Uterus (tissue), 4 donors: ENCODE results near the gene ATP5F1A. TPM values are rescaled to one million over a fixed set of nuclear protein-coding genes. Genes with fewer than 3 reads are reported as not detected.

Experiments
- DNase-seq, 2 donors: peaks; one replicate each; pipeline ENCODE4 v3.0.0-alpha.2; 2019 to 2020
- H3K27ac ChIP-seq, 2 donors: fragments of 200-600 bp; sonication (generic); 1 replicate in 1 of 2; 2 replicates in 1 of 2; pipeline ENCODE4 v1.5.1; 2016 to 2018
- H3K27me3 ChIP-seq, 2 donors: fragments of 200-600 bp; sonication (generic); one replicate each; pipeline ENCODE4 v1.5.1; 2018 to 2019; ENCODE audit warnings: control low read depth in 1 of 2
- H3K36me3 ChIP-seq, 2 donors: fragments of 200-600 bp; sonication (generic); one replicate each; pipeline ENCODE4 v1.5.1; 2019; ENCODE audit warnings: control low read depth in 1 of 2
- H3K4me1 ChIP-seq, 2 donors: fragments of 200-600 bp; sonication (generic); one replicate each; pipeline ENCODE4 v1.5.1; 2018 to 2019; ENCODE audit warnings: control low read depth in 1 of 2
- H3K4me3 ChIP-seq, 2 donors: fragments of 200-600 bp; sonication (generic); 1 replicate in 1 of 2; 2 replicates in 1 of 2; pipeline ENCODE4 v1.5.1; 2018 to 2019; ENCODE audit warnings: mild to moderate bottlenecking in 1 of 2
- H3K9me3 ChIP-seq, 2 donors: fragments of 200-600 bp; sonication (generic); one replicate each; pipeline ENCODE4 v1.5.1; 2019; ENCODE audit warnings: control low read depth in 1 of 2
- CTCF ChIP-seq, 4 experiments: fragments of 200-600 bp in 2 of 4; fragments of 450-650 bp in 2 of 4; sonication (generic) in 2 of 4; IDR thresholded peaks; one replicate each; pipeline ENCODE4 v1.5.1; 2016 to 2019; ENCODE audit warnings: antibody characterized with exemption in 4 of 4, mild to moderate bottlenecking in 2 of 4, moderate library complexity in 1 of 4
- POLR2A ChIP-seq, 2 donors: fragments of 450-650 bp; IDR thresholded peaks; one replicate each; pipeline ENCODE4 v1.6.1; 2016; ENCODE audit warnings: antibody characterized with exemption in 2 of 2, mild to moderate bottlenecking in 1 of 2, moderate library complexity in 1 of 2
- intact Hi-C: fragments of 100-400 bp; cut with DNase I; formaldehyde crosslinking; loops from one replicate; pipeline ENCODE4 v1.15.1; 2023; ENCODE audit warnings: low total_unique reads
- small RNA-seq: library from RNA; depleted of rRNA; stranded (forward); fragments of <200 nt; gene quantifications from one replicate; pipeline ENCODE3, GENCODE V24; 2016
- total RNA-seq, 4 donors: library from RNA; depleted of rRNA in 3 of 4; stranded (reverse); fragments of >200 nt in 3 of 4; gene quantifications; one replicate each; pipeline versions ENCODE4 v1.1.0 to v1.2.4, GENCODE V29; 2014 to 2023
- donor health status: DM: yes; HTN: yes; CAD: no.

ATP5F1A gene
- total RNA-seq, 4 donors from 2014 or later: 130 to 712 (median 221) TPM

GRCh38 chr18:46037512-46038305 lies 60.4 kb downstream of the ATP5F1A start:
- TF ChIP-seq POLR2A (IDR thresholded peaks at IDR 0.05) (no peak), CTCF (IDR thresholded peaks at IDR 0.05) (no peak)
- intact Hi-C loops: no loop called here
- no peak for DNase-seq
- Histone ChIP-seq H3K9me3 (no peaks in the 10 kb centered on the region), H3K27me3 (no peaks in the 10 kb centered on the region), H3K36me3 (no peaks in the 10 kb centered on the region), H3K27ac (no peak overlapping the region), H3K4me1 (no peaks in the 10 kb centered on the region), H3K4me3 (no peak overlapping the region)

DNA sequence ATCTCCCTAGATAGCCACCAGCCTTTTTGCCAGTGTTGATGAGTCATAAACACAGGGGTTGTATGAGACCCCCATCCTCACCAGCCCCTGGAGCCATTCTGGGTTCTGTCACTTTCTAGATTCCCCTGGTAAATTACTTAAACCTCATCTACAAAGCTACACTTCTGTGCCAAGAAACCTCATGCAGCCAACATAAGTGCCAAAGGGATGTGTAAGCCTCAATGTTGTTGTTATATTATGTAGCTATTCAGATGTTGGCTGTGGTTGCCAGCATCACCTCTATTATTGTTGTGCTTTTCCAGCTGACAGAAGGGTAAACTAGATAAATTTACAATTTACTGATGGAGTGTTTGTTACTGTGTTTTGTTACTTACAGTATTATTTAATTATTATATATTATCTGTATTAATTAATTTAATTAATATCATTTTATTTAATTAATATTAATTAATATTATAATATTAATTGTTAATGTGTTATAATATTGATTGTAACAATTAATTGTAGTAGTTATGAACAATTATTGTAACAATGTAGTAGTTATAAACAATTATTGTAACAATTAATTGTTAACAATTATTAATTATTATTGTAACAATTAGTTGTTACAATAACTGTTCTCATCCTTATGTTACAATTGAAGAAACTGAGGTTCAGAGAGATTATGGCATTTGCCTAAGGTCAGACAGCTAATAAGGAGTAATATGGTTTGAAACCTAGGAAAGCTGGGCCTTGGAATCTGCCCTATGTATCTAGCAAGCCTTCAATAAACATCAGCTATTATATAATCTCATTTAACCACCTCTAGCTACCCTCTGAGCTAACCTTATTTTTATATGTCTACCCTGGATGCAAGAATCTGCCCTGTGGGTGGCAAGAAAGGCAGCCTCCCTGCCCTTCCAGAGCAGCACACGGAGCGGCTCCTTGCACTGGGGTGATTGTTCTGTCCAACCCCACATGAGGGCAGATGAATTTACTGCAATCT lies 62.1 kb downstream of the ATP5F1A start:
- H3K27ac ChIP-seq: no peak overlapping the region
- TF ChIP-seq CTCF (IDR thresholded peaks at IDR 0.05) (no peak), POLR2A (IDR thresholded peaks at IDR 0.05) (no peak)
- no peak overlapping the region for H3K4me3 ChIP-seq
- H3K4me1 ChIP-seq: no peaks in the 10 kb centered on the region
- no peaks in the 10 kb centered on the region for H3K36me3 ChIP-seq
- H3K27me3 ChIP-seq: no peaks in the 10 kb centered on the region
- DNase-seq: no peak
- intact Hi-C loops: no loop called here
- no peaks in the 10 kb centered on the region for H3K9me3 ChIP-seq

GRCh38 chr18:46034230-46034629 lies 63.9 kb downstream of the ATP5F1A start:
- intact Hi-C loops: no loop called here
- Histone ChIP-seq H3K27me3 (no peaks in the 10 kb centered on the region), H3K9me3 (no peaks in the 10 kb centered on the region), H3K27ac (no peak overlapping the region), H3K4me3 (no peak overlapping the region), H3K36me3 (no peaks in the 10 kb centered on the region), H3K4me1 (no peaks in the 10 kb centered on the region)
- DNase-seq: no peak
- TF ChIP-seq POLR2A (IDR thresholded peaks at IDR 0.05) (no peak), CTCF (IDR thresholded peaks at IDR 0.05) (no peak)

GRCh38 chr18:46031741-46032140 lies 66.4 kb downstream of the ATP5F1A start:
- Histone ChIP-seq H3K27ac (no peak overlapping the region), H3K9me3 (no peaks in the 10 kb centered on the region), H3K4me1 (no peaks in the 10 kb centered on the region), H3K36me3 (no peaks in the 10 kb centered on the region), H3K27me3 (no peaks in the 10 kb centered on the region), H3K4me3 (no peak overlapping the region)
- no peak for TF ChIP-seq POLR2A (IDR thresholded peaks at IDR 0.05)
- no peak for TF ChIP-seq CTCF (IDR thresholded peaks at IDR 0.05)
- intact Hi-C loops: no loop called here
- no peak for DNase-seq

Small RNAs within 50 kb of the gene (small RNA-seq; reads per million reads assigned to genes)
- gene RNU6-1278P (not detected), gene RNY4P37 (not detected)

Other genes with a start within 250 kb of the ATP5F1A start
- gene EPG5, start 131.0 kb downstream of the ATP5F1A start, total RNA-seq: 10 to 100 TPM; 13.6 to 43.4 (median 21.8) TPM
- gene PSTPIP2, start 26.0 kb downstream of the ATP5F1A start, total RNA-seq: 1 to 10 TPM in 3 of 4 donors, under 1 TPM in 1; 0.59 to 5.9 (median 3.2) TPM
- 10 to 100 TPM; 21.5 to 47.8 (median 36.1) TPM for gene HAUS1, start 6.1 kb upstream of the ATP5F1A start, total RNA-seq